Trophoblast cell (in vitro differentiated cells and primary cell): ENCODE measurements around the gene IFT22.

Experiments
- DNase-seq, 2 donors: peaks; one replicate each; pipeline ENCODE4 v3.0.0-alpha.2; 2016
- H2AFZ ChIP-seq: 2 replicates; pipeline ENCODE4 v1.6.1; 2013; ENCODE audit warnings: low read length, moderate library complexity, mild to moderate bottlenecking; ENCODE audit not compliant: insufficient read depth, poor library complexity
- H2AK5ac ChIP-seq: 2 replicates; pipeline ENCODE4 v1.6.1; 2013; ENCODE audit warnings: mild to moderate bottlenecking, low read length
- H2BK120ac ChIP-seq: 2 replicates; pipeline ENCODE4 v1.6.1; 2013; ENCODE audit warnings: low read length, mild to moderate bottlenecking, moderate library complexity; ENCODE audit not compliant: insufficient read depth, poor library complexity
- H2BK12ac ChIP-seq: 2 replicates; pipeline ENCODE4 v1.6.1; 2013; ENCODE audit warnings: mild to moderate bottlenecking, low read length, moderate library complexity
- H2BK5ac ChIP-seq: 2 replicates; pipeline ENCODE4 v1.6.1; 2013; ENCODE audit warnings: low read length, low read depth, moderate library complexity, mild to moderate bottlenecking; ENCODE audit not compliant: poor library complexity
- H3K14ac ChIP-seq: 2 replicates; pipeline ENCODE4 v1.6.1; 2013; ENCODE audit warnings: mild to moderate bottlenecking, low read length
- H3K18ac ChIP-seq: 2 replicates; pipeline ENCODE4 v1.6.1; 2013; ENCODE audit warnings: mild to moderate bottlenecking, low read length
- H3K23ac ChIP-seq: 2 replicates; pipeline ENCODE4 v1.6.1; 2013; ENCODE audit warnings: low read length
- H3K27ac ChIP-seq: 2 replicates; pipeline ENCODE4 v1.5.1; 2013; ENCODE audit warnings: low read depth, mild to moderate bottlenecking, inconsistent platforms, low read length, moderate library complexity
- H3K27me3 ChIP-seq: 2 replicates; pipeline ENCODE4 v1.6.1; 2013; ENCODE audit warnings: inconsistent platforms, mild to moderate bottlenecking, low read length, moderate library complexity; ENCODE audit not compliant: insufficient read depth
- H3K36me3 ChIP-seq, 2 experiments: 1 replicate in 1 of 2; 2 replicates in 1 of 2; pipeline ENCODE4 v1.6.1; 2013; ENCODE audit warnings: low read length in 2 of 2, mild to moderate bottlenecking in 2 of 2, moderate library complexity in 1 of 2; ENCODE audit not compliant: insufficient read depth in 2 of 2, control insufficient read depth in 1 of 2
- H3K4ac ChIP-seq: 2 replicates; pipeline ENCODE4 v1.6.1; 2013; ENCODE audit warnings: low read depth, mild to moderate bottlenecking, low read length, moderate library complexity
- H3K4me1 ChIP-seq, 2 experiments: 1 replicate in 1 of 2; 2 replicates in 1 of 2; pipeline ENCODE4 v1.6.1; 2013; ENCODE audit warnings: low read length in 2 of 2, mild to moderate bottlenecking in 2 of 2, moderate library complexity in 1 of 2; ENCODE audit not compliant: insufficient read depth in 2 of 2, control insufficient read depth in 1 of 2
- H3K4me2 ChIP-seq: 2 replicates; pipeline ENCODE4 v1.6.1; 2013; ENCODE audit warnings: inconsistent platforms, mild to moderate bottlenecking, low read length, moderate library complexity
- H3K4me3 ChIP-seq: 2 replicates; pipeline ENCODE4 v1.5.1; 2013; ENCODE audit warnings: mild to moderate bottlenecking, low read depth, low read length, inconsistent platforms
- H3K79me1 ChIP-seq: one replicate; pipeline ENCODE4 v1.6.1; 2013; ENCODE audit warnings: low read length
- H3K79me2 ChIP-seq: 2 replicates; pipeline ENCODE4 v1.6.1; 2013; ENCODE audit warnings: low read length, mild to moderate bottlenecking; ENCODE audit not compliant: control insufficient read depth, insufficient read depth, poor library complexity
- H3K9ac ChIP-seq: 2 replicates; pipeline ENCODE4 v1.6.1; 2013; ENCODE audit warnings: mild to moderate bottlenecking, low read length
- H3K9me3 ChIP-seq: 2 replicates; pipeline ENCODE4 v1.6.1; 2013; ENCODE audit warnings: low read depth, mild to moderate bottlenecking, control low read depth, inconsistent platforms, low read length; ENCODE audit not compliant: insufficient read depth
- H4K12ac ChIP-seq: 2 replicates; pipeline ENCODE4 v1.6.1; 2013; ENCODE audit warnings: low read depth, mild to moderate bottlenecking, low read length, moderate library complexity
- H4K8ac ChIP-seq: 2 replicates; pipeline ENCODE4 v1.6.1; 2013; ENCODE audit warnings: low read depth, mild to moderate bottlenecking, low read length, moderate library complexity
- H4K91ac ChIP-seq: one replicate; pipeline ENCODE4 v1.6.1; 2013; ENCODE audit warnings: low read depth, mild to moderate bottlenecking, low read length, moderate library complexity
- WGBS: extraction: QIAGEN DNeasy Blood & Tissue Kit; methylation state at CpG from one replicate; pipeline ENCODE4 v1.1.7; 2013; ENCODE audit warnings: missing lambda C conversion rate; ENCODE audit not compliant: insufficient read length, insufficient coverage; ENCODE audit errors: extremely low coverage; 5-methylcytosine and 5-hydroxymethylcytosine counted together

The IFT22 gene

DNA sequence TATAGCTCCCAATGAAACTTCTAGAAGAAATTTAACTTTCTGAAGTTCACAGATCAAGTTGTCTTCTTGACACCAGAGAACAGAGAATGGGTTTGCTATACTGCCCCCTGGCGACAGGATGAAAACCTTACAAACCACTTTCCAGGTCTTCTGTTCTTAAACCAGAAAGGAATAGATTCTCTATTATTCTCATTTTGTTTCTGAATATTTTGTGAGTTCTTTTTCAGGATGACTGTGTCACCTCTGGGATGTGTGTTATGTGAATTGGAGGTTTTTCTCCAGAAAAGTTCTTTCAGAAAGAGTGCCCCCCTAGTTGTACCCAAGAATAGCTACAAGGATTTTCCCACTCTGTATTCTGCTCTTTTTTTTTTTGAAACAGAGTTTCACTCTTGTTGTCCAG lies 6.3 kb downstream of the IFT22 start:
- peak in 1 of 2 donors; percentile 78 for DNase-seq
- Histone ChIP-seq H2AK5ac (no peak overlapping the region), H2BK5ac (no peak overlapping the region), H4K91ac (no peak overlapping the region), H3K36me3 (peaks cover 11 to 14% of the 10 kb centered on the region in 2 experiments), H4K12ac (no peak overlapping the region), H3K27me3 (no peaks in the 10 kb centered on the region), H3K14ac (no peak overlapping the region), H2AFZ (no peak overlapping the region), H3K79me1 (no peaks in the 10 kb centered on the region), H3K79me2 (no peaks in the 10 kb centered on the region), H2BK120ac (no peak overlapping the region), H3K23ac (no peak overlapping the region), H3K4ac (no peak overlapping the region), H3K9ac (no peak overlapping the region), H2BK12ac (no peak overlapping the region), H3K4me3 (no peak overlapping the region), H3K18ac (no peak overlapping the region), H3K4me1 (no peaks in the 10 kb centered on the region), H3K9me3 (no peaks in the 10 kb centered on the region), H3K4me2 (no peak overlapping the region), H3K27ac (no peak overlapping the region), H4K8ac (no peak overlapping the region)
- no CpG with 5 or more reads among the region's 1 CpG for WGBS

DNA sequence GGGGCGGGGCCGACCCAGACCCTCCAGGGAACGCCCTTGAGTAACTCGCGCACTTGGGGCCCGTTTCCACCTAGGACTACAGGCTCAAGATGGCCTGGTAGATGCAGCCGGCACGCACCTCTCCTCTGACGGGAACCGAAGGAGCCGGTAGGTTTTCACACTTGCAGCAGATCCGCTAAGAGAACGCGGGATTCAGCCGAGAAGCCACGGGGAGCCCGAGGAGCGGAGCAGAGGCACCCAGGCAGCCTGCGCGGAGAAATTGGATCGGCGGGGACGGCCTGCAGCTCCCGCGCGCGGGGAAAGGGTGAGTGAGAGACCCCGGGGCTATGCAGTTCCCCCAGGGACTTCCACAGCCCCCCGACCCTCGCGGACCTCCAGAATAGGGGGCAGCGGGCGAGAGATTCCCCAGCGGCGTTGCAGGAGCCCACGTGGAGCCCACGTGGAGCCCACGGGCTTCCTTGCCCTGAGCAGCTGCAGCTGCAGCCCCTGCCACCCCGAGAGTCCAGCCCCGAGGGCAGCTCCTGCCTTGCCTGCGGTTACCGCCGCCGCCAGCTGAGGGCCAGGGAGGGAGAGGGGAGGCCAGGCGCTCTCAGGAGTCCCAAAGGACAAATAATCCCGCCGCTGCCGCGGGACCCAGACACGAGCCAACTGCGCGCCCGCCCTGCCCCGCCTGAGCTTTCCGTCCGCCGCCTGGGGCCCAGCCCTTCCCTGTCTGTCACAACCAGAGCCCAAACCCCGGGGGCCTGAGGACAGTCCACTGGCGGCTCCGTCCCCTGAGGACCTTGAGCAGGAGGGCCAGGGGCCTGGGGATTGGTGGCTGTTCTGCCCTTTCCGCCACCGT lies 13.1 kb downstream of the IFT22 start:
- peaks cover 3% of the 10 kb centered on the region for H3K9me3 ChIP-seq
- H3K23ac ChIP-seq = no peak overlapping the region
- peak overlapping the region; percentile 88 for H3K14ac ChIP-seq
- H2BK12ac ChIP-seq = peak overlapping the region; percentile 77
- WGBS = no CpG with 5 or more reads among the region's 62 CpGs
- H3K27ac ChIP-seq = peak overlapping the region; percentile 24
- H3K4me2 ChIP-seq = peak overlapping the region; percentile 69
- no peaks in the 10 kb centered on the region for H3K36me3 ChIP-seq
- peak overlapping the region; percentile 31 for H3K9ac ChIP-seq
- H4K91ac ChIP-seq = peak overlapping the region; percentile 83
- H2AFZ ChIP-seq = peak overlapping the region; percentile 89
- peaks cover 9% of the 10 kb centered on the region for H3K79me1 ChIP-seq
- peak overlapping the region; percentile 89 for H2BK120ac ChIP-seq
- peak overlapping the region; percentile 92 for H3K18ac ChIP-seq
- H3K4me1 ChIP-seq = peaks cover 6 to 10% of the 10 kb centered on the region in 2 experiments
- peak overlapping the region; percentile 62 for H3K4me3 ChIP-seq
- peak overlapping the region; percentile 80 for H4K12ac ChIP-seq
- peak overlapping the region; percentile 82 for H2BK5ac ChIP-seq
- H3K4ac ChIP-seq = peak overlapping the region; percentile 31
- DNase-seq = peak; percentile 69 to 70
- H4K8ac ChIP-seq = peak overlapping the region; percentile 87
- peak overlapping the region; percentile 2 for H2AK5ac ChIP-seq
- no peaks in the 10 kb centered on the region for H3K27me3 ChIP-seq
- peaks cover 3% of the 10 kb centered on the region for H3K79me2 ChIP-seq

DNA sequence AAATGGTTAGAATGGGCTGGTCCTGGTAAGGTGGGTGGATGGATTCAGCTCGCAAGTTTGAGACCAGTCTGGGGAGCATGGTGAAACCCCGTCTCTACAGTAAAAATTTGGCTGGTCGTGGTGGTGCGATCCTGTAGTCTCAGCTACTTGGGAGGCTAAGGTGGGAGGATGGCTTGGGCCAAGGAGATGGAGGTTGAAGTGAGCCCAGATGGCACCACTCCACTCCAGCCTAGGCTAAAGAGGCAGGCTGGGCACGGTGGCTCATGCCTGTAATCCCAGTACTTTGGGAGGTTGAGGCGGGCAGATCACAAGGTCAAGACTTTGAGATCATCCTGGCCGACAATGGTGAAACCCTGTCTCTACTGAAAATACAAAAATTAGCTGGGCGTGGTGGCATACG lies 15.3 kb downstream of the IFT22 start:
- H4K12ac ChIP-seq = no peak overlapping the region

DNA sequence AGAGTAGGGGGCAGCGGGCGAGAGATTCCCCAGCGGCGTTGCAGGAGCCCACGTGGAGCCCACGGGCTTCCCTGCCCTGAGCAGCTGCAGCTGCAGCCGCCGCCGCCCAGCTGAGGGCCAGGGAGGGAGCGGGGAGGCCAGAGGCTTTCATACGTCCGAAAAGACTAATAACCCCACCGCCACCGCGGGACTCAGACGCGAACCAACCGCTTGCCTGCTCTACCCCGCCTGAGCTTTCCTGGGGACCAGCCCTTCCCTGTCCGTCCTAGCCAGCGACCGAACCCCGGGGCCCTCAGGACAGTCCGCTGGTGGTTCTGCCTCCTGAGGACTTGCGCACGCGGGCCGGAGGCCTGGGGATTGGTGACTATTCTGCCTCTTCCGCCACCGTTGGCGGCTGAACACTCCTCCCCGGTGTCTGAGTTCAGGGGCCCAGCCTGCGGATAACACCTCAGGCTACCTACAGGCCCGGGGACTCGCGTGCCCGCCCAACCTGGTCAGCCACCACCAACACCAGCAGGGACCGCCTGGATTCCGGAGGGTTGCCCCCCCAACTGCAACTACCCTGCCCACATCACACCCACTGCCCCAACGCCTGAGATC lies 18.4 kb downstream of the IFT22 start:
- Histone ChIP-seq H3K23ac (no peak overlapping the region), H3K79me2 (no peaks in the 10 kb centered on the region), H3K4me2 (peak overlapping the region; percentile 20), H3K4ac (no peak overlapping the region), H2BK12ac (no peak overlapping the region), H4K8ac (no peak overlapping the region), H3K9me3 (peaks cover 10% of the 10 kb centered on the region), H3K9ac (no peak overlapping the region), H3K4me1 (peaks cover 9 to 10% of the 10 kb centered on the region in 2 experiments), H3K36me3 (no peaks in the 10 kb centered on the region), H2BK120ac (no peak overlapping the region), H2AK5ac (no peak overlapping the region), H3K4me3 (no peak overlapping the region), H3K14ac (no peak overlapping the region), H3K79me1 (peaks cover under 1% of the 10 kb centered on the region), H2AFZ (no peak overlapping the region), H3K27ac (no peak overlapping the region), H3K18ac (no peak overlapping the region), H2BK5ac (no peak overlapping the region), H4K91ac (no peak overlapping the region), H4K12ac (no peak overlapping the region), H3K27me3 (peaks cover 16% of the 10 kb centered on the region)
- DNase-seq = no peak
- WGBS = no CpG with 5 or more reads among the region's 40 CpGs

More for the DNA sequence above, 15.3 kb downstream of the IFT22 start:
- no peak overlapping the region for H2BK120ac ChIP-seq
- H3K4ac ChIP-seq = no peak overlapping the region
- no peak overlapping the region for H2AK5ac ChIP-seq
- H3K4me2 ChIP-seq = no peak overlapping the region
- H3K4me3 ChIP-seq = no peak overlapping the region
- WGBS = no CpG with 5 or more reads among the region's 9 CpGs
- H2BK12ac ChIP-seq = no peak overlapping the region
- H3K9me3 ChIP-seq = peaks cover 4% of the 10 kb centered on the region
- H2AFZ ChIP-seq = no peak overlapping the region
- no peaks in the 10 kb centered on the region for H3K36me3 ChIP-seq
- no peak overlapping the region for H3K9ac ChIP-seq
- H3K4me1 ChIP-seq = peaks cover 6 to 10% of the 10 kb centered on the region in 2 experiments
- H3K18ac ChIP-seq = no peak overlapping the region
- peaks cover 3% of the 10 kb centered on the region for H3K79me2 ChIP-seq
- DNase-seq = no peak
- no peak overlapping the region for H3K23ac ChIP-seq
- no peak overlapping the region for H4K91ac ChIP-seq
- no peak overlapping the region for H2BK5ac ChIP-seq
- H4K8ac ChIP-seq = no peak overlapping the region
- peaks cover 9% of the 10 kb centered on the region for H3K79me1 ChIP-seq
- no peaks in the 10 kb centered on the region for H3K27me3 ChIP-seq
- no peak overlapping the region for H3K27ac ChIP-seq
- no peak overlapping the region for H3K14ac ChIP-seq
